ENCODE measurements around the gene SNX15.

Gene SNX15

GRCh38 chr11:65042891-65043290 is 15.7 kb downstream of the SNX15 start:
- no peak for DNase-seq (ENCODE audit: low read depth in 2 of 2)
- no peak for TF ChIP-seq CTCF (IDR thresholded peaks at IDR 0.05; ENCODE audit: low read depth, low read length)
- no peak overlapping the region for H3K4me3 ChIP-seq (replicated peaks in 1 of 2; ENCODE audit: low read depth in 2 of 2, low read length in 2 of 2)

- no peak for TF ChIP-seq CTCF (IDR thresholded peaks at IDR 0.05; ENCODE audit: low read depth, low read length)
- H3K4me3 ChIP-seq (replicated peaks in 1 of 2; ENCODE audit: low read depth in 2 of 2, low read length in 2 of 2), result no peak overlapping the region
- peak; percentile 46 to 51 for DNase-seq (ENCODE audit: low read depth in 2 of 2)
These were observed 16.8 kb downstream of the SNX15 start for GRCh38 chr11:65043881-65044501.

- DNase-seq (ENCODE audit: low read depth in 2 of 2), result no peak
- no peak overlapping the region for H3K4me3 ChIP-seq (replicated peaks in 1 of 2; ENCODE audit: low read depth in 2 of 2, low read length in 2 of 2)
- TF ChIP-seq CTCF (IDR thresholded peaks at IDR 0.05; ENCODE audit: low read depth, low read length), result no peak
These were observed 17.8 kb downstream of the SNX15 start for GRCh38 chr11:65045061-65045460.

GRCh38 chr11:65045728-65046127 is 18.5 kb downstream of the SNX15 start:
- no peak for TF ChIP-seq CTCF (IDR thresholded peaks at IDR 0.05; ENCODE audit: low read depth, low read length)
- no peak for DNase-seq (ENCODE audit: low read depth in 2 of 2)
- H3K4me3 ChIP-seq (replicated peaks in 1 of 2; ENCODE audit: low read depth in 2 of 2, low read length in 2 of 2), result no peak overlapping the region

- peak overlapping the region; percentile 48 to 49 for H3K4me3 ChIP-seq (replicated peaks in 1 of 2; ENCODE audit: low read depth in 2 of 2, low read length in 2 of 2)
- no peak for TF ChIP-seq CTCF (IDR thresholded peaks at IDR 0.05; ENCODE audit: low read depth, low read length)
- DNase-seq (ENCODE audit: low read depth in 2 of 2), result peak in 1 of 2 donors; percentile 22
These were observed 20.6 kb downstream of the SNX15 start for GRCh38 chr11:65047581-65048422.

DNA sequence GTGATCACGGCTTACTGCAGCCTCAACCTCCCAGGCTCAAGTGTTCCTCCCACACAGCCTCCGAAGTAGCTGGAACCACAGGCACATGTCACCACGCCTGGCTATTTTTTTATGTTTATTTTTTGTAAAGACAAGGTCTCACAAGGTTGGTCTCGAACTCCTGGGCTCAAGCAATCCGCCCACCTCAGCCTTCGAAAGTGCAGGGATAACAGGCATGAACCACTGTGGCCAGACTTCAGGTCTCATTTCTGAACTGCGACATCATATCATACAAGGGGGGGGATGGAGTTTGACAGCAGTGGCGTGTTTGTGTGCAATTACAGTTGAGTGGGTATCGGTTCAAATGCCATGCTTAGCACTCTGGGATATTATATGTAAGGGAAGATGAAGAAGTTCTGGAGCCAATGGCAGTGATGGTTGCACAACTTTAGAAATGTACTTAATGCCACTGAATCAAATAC is 24.2 kb downstream of the SNX15 start:
- H3K4me3 ChIP-seq (replicated peaks in 1 of 2; ENCODE audit: low read depth in 2 of 2, low read length in 2 of 2), result no peak overlapping the region
- DNase-seq (ENCODE audit: low read depth in 2 of 2), result no peak
- no peak for TF ChIP-seq CTCF (IDR thresholded peaks at IDR 0.05; ENCODE audit: low read depth, low read length)
